ENCODE data around the gene ALDH18A1.

Gene ALDH18A1

DNA sequence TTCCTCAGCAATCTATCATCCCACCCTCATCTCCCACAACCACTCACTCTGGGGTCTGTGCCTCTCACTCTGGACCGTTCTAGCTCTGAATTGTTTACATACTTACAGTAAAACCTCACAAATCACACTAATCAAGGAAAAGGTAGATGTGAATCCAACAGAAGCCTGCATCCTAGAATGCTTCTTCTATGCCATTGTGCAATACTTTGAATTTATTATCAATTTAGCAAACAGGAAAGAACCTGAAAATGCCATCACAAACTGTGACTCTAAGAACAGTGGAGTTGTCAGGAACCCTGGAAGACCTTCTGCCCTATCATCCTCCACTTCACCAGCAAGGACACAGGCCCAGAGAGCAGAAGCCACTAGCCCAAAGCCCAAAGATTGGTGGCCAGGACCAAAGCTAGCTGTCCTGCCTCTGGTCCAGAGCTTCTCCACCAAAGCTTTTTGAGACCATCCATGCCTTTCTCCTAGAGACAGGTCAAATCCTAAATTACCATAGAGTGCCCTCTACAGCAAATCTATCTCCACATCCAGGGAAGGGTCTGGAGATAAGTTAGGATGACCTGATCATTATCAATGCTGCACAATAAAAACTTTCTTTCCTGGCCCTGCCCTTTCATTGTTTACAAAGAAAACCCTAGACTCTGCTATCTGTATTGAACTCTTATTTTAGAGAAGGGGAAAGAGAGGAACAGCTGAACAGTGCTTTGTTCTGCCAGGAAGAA lies 97.8 kb downstream of the ALDH18A1 start:
- H3K4me3 ChIP-seq (IDR thresholded peaks at IDR 0.05; ENCODE audit: insufficient read depth, low read depth, low read length), result no peak overlapping the region
- H3K36me3 ChIP-seq (ENCODE audit: insufficient read depth), result no peaks in the 10 kb centered on the region
- H3K27me3 ChIP-seq (ENCODE audit: insufficient read depth, low read depth), result no peaks in the 10 kb centered on the region
- no peaks in the 10 kb centered on the region for H3K79me2 ChIP-seq (ENCODE audit: insufficient read depth, low read depth)
- no peak overlapping the region for H3K9ac ChIP-seq
- no peaks in the 10 kb centered on the region for H3K4me1 ChIP-seq (ENCODE audit: low read depth, poor library complexity, severe bottlenecking)
- no peak overlapping the region for H2AFZ ChIP-seq (ENCODE audit: low read depth)
- no peak overlapping the region for H3K4me2 ChIP-seq
- no peak overlapping the region for H3K27ac ChIP-seq
- H4K20me1 ChIP-seq (ENCODE audit: insufficient read depth), result no peaks in the 10 kb centered on the region
- TF ChIP-seq, protein P1, sequence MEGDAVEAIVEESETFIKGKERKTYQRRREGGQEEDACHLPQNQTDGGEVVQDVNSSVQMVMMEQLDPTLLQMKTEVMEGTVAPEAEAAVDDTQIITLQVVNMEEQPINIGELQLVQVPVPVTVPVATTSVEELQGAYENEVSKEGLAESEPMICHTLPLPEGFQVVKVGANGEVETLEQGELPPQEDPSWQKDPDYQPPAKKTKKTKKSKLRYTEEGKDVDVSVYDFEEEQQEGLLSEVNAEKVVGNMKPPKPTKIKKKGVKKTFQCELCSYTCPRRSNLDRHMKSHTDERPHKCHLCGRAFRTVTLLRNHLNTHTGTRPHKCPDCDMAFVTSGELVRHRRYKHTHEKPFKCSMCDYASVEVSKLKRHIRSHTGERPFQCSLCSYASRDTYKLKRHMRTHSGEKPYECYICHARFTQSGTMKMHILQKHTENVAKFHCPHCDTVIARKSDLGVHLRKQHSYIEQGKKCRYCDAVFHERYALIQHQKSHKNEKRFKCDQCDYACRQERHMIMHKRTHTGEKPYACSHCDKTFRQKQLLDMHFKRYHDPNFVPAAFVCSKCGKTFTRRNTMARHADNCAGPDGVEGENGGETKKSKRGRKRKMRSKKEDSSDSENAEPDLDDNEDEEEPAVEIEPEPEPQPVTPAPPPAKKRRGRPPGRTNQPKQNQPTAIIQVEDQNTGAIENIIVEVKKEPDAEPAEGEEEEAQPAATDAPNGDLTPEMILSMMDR (conservative IDR thresholded peaks at IDR 0.05; ENCODE audit: low read depth, low read length), result no peak

DNA sequence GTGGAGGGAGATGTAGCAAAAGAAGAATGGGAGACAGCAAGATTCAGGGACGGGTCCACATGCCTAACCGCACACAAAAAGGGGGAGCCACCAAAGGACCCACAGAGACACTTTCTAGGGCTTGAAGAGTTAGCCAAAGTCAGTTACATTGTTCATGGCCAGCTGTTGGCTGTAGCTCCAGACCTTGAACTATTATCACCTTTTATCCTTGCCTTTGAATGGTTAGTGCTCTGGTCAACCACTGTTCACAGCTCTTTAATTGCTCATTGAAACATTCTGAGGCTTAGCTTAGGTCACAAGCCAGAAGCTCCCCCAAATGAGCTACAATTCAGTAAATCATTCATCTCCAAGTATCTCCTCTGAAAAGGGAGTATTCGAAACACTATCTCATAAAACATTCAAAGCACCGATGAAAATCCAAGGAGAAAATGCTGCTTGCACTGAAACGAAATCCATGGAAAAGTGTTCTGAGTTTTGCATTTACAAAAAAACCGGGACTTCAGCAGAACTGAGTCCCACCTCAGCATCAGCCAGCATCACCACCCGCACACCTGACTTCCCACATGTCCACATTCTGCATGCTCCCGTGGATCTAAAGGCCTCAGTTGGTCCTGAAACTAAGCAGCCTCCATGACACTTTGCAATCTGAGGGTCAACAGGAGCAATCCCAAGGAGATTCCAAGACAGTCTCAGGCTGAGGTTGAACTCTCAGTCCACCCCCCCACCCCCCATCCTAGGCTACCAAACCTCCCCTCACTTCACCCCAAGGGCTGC lies 99.3 kb downstream of the ALDH18A1 start:
- Histone ChIP-seq H3K4me3 (IDR thresholded peaks at IDR 0.05; ENCODE audit: insufficient read depth, low read depth, low read length) (no peak overlapping the region), H3K9ac (no peak overlapping the region), H3K4me1 (ENCODE audit: low read depth, poor library complexity, severe bottlenecking) (no peaks in the 10 kb centered on the region), H3K27ac (no peak overlapping the region), H4K20me1 (ENCODE audit: insufficient read depth) (no peaks in the 10 kb centered on the region), H3K79me2 (ENCODE audit: insufficient read depth, low read depth) (no peaks in the 10 kb centered on the region), H2AFZ (ENCODE audit: low read depth) (no peak overlapping the region), H3K36me3 (ENCODE audit: insufficient read depth) (no peaks in the 10 kb centered on the region), H3K4me2 (no peak overlapping the region), H3K27me3 (ENCODE audit: insufficient read depth, low read depth) (no peaks in the 10 kb centered on the region)
- TF ChIP-seq, protein P1 (conservative IDR thresholded peaks at IDR 0.05; ENCODE audit: low read depth, low read length), result no peak
